HEK293T (cell line): ENCODE measurements around the gene MAPRE2.

ENCODE experiments used
- CTCF ChIA-PET: fragments of 350-600 bp; formaldehyde crosslinking; extraction: SDS; loops from one replicate; lab custom pipeline; 2021; ENCODE audit warnings: antibody characterized with exemption, inconsistent platforms; lab: Yijun Ruan, JAX
- POLR2A ChIA-PET: fragments of 350-600 bp; formaldehyde crosslinking; extraction: SDS; loops from one replicate; lab custom pipeline; 2020; ENCODE audit warnings: antibody characterized with exemption, inconsistent platforms; lab: Yijun Ruan, JAX
- DNase-seq: peaks from one replicate; pipeline ENCODE4 v3.0.0; 2012; ENCODE audit warnings: mixed read lengths; ENCODE audit errors: extremely low spot score
- ARNT ChIP-seq: fragments of 450-650 bp; IDR thresholded peaks from 2 replicates; pipeline ENCODE4 v1.6.1; 2017; ENCODE audit warnings: mild to moderate bottlenecking
- BHLHE40 ChIP-seq: fragments of 450-650 bp; IDR thresholded peaks from 2 replicates; pipeline ENCODE4 v1.6.1; 2016; ENCODE audit warnings: mild to moderate bottlenecking, moderate library complexity, borderline replicate concordance
- CTBP1 ChIP-seq: fragments of 450-650 bp; IDR thresholded peaks from 2 replicates; pipeline ENCODE4 v1.6.1; 2016; ENCODE audit warnings: borderline replicate concordance
- ELF4 ChIP-seq: fragments of 450-650 bp; IDR thresholded peaks from 2 replicates; pipeline ENCODE4 v1.6.1; 2017; ENCODE audit warnings: antibody characterized with exemption
- FOXA1 ChIP-seq: fragments of 450-650 bp; IDR thresholded peaks from 2 replicates; pipeline ENCODE4 v1.6.1; 2016; ENCODE audit warnings: mild to moderate bottlenecking
- FOXK2 ChIP-seq: fragments of 450-650 bp; IDR thresholded peaks from 2 replicates; pipeline ENCODE4 v1.6.1; 2016; ENCODE audit warnings: mild to moderate bottlenecking
- FOXM1 ChIP-seq: fragments of 450-650 bp; IDR thresholded peaks from 2 replicates; pipeline ENCODE4 v1.6.1; 2017; ENCODE audit warnings: mild to moderate bottlenecking, borderline replicate concordance
- HDGF ChIP-seq: fragments of 450-650 bp; IDR thresholded peaks from 2 replicates; pipeline ENCODE4 v1.6.1; 2017; ENCODE audit warnings: antibody characterized with exemption, borderline replicate concordance
- L3MBTL2 ChIP-seq: fragments of 450-650 bp; conservative IDR thresholded peaks from 2 replicates; pipeline ENCODE4 v1.6.1; 2016; ENCODE audit warnings: mild to moderate bottlenecking
- LEF1 ChIP-seq: fragments of 450-650 bp; IDR thresholded peaks from 2 replicates; pipeline ENCODE4 v1.6.1; 2017; ENCODE audit warnings: mild to moderate bottlenecking, borderline replicate concordance
- NFRKB ChIP-seq: fragments of 450-650 bp; IDR thresholded peaks from 2 replicates; pipeline ENCODE4 v1.6.1; 2016; ENCODE audit warnings: mild to moderate bottlenecking, moderate library complexity
- PKNOX1 ChIP-seq: fragments of 450-650 bp; IDR thresholded peaks from 2 replicates; pipeline ENCODE4 v1.6.1; 2016
- SP1 ChIP-seq: fragments of 450-650 bp; IDR thresholded peaks from 2 replicates; pipeline ENCODE4 v1.6.1; 2017
- SUZ12 ChIP-seq: fragments of 450-650 bp; IDR thresholded peaks from 2 replicates; pipeline ENCODE4 v1.6.1; 2016; ENCODE audit warnings: mild to moderate bottlenecking
- TARDBP ChIP-seq: fragments of 450-650 bp; IDR thresholded peaks from 2 replicates; pipeline ENCODE4 v1.6.1; 2016
- ZNF384 ChIP-seq: fragments of 450-650 bp; IDR thresholded peaks from 2 replicates; pipeline ENCODE4 v1.6.1; 2016

The MAPRE2 gene

DNA sequence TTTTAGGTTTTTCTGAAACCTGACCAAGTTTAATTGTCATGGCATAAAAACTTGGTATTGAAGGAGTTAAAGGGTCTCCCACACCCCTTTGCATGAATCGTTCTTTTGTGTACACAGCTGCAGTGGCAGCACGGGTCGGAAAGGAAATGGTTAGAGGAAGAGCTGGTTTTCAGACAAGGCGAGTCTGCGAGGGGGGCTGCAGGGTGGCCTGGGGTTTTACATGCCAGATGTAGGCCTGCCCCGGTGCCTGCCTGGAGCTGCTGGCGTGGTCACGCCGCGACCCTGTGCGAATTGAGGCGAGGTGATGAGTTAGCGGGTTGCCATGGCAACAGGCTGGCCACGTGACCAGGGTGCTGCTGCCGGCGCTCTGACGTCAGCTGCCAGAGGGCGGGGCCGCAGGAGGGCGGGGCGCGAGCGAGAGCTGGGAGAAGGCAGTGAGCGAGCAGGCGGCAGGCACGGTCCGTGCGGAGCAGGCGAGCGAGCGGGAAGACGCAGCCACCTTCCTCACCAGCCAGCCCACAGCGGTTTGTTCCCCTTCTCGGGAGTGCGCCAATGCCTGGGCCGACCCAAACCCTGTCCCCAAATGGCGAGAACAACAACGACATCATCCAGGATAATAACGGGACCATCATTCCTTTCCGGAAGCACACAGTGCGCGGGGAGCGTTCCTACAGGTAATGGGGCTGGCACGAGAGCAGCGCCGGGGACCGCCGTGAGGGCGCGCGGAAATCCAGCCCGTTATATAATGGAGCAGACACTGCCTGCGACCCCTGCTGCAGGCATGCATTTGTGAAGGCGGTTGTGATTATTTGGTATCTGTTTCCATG, at the start of gene MAPRE2:
Gene MAPRE2, plus strand, starts transcription at position 426 of the 827 bp plus-strand sequence. Its CDS starts 127 bp downstream, at position 553.
- peak; percentile 100 for DNase-seq
- ChIA-PET POLR2A (interaction anchor here (0.6 to 3.1 kb wide), 14 partner anchors 10 to 305 kb away, joined by 3 to 18 read pairs (median 5); no protein-coding TSS in a partner anchor), CTCF (interaction anchor here (1.0 to 1.6 kb wide), 6 partner anchors 13 to 345 kb away, joined by 3 to 6 read pairs (median 3); no protein-coding TSS in a partner anchor)
- no peak for TF ChIP-seq NFRKB
- no peak; the same call in 1 of the 2 replicates for TF ChIP-seq CTBP1
- no peak for TF ChIP-seq TARDBP
- peak; percentile 18; the same call in 1 of the 2 replicates for TF ChIP-seq ELF4
- TF ChIP-seq SP1 = no peak
- TF ChIP-seq SUZ12 = no peak
- no peak for TF ChIP-seq FOXK2
- TF ChIP-seq LEF1 = no peak
- no peak for TF ChIP-seq FOXM1
- no peak for TF ChIP-seq FOXA1
- TF ChIP-seq HDGF = no peak
- TF ChIP-seq L3MBTL2 = peak; percentile 92
- no peak for TF ChIP-seq ZNF384
- no peak for TF ChIP-seq ARNT
- peak; percentile 30; the same call in 1 of the 2 replicates for TF ChIP-seq PKNOX1

DNA sequence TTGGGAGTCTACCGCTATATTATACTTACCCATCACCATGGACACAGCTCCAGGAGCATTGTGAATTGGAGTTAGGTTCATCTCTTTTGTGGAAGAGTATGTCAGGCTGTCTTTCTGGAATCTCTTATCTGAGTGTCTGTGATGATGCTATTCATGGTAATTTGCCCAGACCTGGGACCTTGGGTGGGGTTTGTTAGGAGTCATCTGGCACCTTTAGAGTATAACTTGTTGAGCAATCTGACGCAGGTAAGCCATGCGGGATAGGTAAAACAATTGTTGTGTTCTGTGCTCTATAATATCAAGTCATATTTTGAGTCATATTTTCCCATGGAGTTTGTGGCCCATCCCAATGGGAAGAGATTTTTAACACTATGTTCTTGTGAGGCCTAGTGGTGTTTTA, 49.7 kb upstream of the MAPRE2 start:
- CTCF ChIA-PET = no interaction called here
- POLR2A ChIA-PET = no interaction called here
- DNase-seq = no peak
- TF ChIP-seq SUZ12 (no peak), ARNT (no peak), LEF1 (no peak), CTBP1 (no peak)

DNA sequence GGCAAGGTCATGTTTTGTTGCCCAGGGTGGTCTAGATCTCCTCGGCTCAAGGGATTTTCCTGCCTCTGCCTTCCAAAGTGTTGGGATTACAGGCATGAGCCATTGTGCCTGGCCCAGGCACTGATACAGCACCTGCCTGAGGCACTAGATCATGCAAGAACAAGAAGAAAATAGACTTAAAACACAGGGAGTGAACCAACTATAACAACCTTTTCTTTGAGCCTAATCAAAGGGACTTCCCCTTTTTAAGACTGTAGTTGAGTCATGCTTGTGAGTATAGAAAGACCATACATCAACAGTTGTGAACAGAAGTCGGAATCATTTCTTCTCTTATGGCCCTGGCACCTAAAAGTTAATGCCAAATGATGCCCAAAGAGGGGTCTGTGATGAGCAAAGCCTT, 47.9 kb upstream of the MAPRE2 start:
- TF ChIP-seq SP1 = no peak
- no peak for TF ChIP-seq ARNT
- TF ChIP-seq FOXK2 = no peak
- no peak for TF ChIP-seq NFRKB
- TF ChIP-seq SUZ12 = no peak
- no peak for TF ChIP-seq L3MBTL2
- TF ChIP-seq ZNF384 = no peak
- TF ChIP-seq TARDBP = no peak
- no peak for TF ChIP-seq LEF1
- TF ChIP-seq FOXA1 = no peak
- TF ChIP-seq HDGF = no peak
- no peak for TF ChIP-seq CTBP1
- no peak for TF ChIP-seq FOXM1
- ChIA-PET CTCF (interaction anchor here (0.7 kb wide), 1 partner anchor 143 kb away, joined by 3 read pairs; no protein-coding TSS in a partner anchor), POLR2A (interaction anchor here (1.2 kb wide), 1 partner anchor 14 kb away, joined by 3 read pairs; no protein-coding TSS in a partner anchor)
- DNase-seq = no peak

DNA sequence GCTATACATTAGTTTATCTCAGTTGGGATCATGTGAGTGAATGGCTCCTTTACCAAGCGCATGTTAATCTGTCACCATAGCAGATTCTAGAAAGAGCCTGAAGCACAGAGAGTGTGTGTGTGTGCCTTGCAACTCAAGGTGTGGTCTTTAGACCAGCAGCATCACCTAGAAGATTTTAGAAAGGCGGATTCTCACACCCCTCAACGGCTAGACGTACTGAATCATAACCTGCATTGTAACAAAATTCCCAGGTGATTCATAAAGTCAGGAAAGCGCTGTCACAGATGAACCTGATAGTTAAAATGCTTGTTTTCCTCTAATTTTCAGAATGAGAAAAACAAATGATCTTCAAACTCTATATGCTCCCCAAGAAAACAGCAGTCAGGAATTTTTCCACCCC, 45.5 kb upstream of the MAPRE2 start:
- POLR2A ChIA-PET = interaction anchor here (1.0 kb wide), 1 partner anchor 17 kb away, joined by 3 read pairs; no protein-coding TSS in a partner anchor
- DNase-seq = no peak
- TF ChIP-seq TARDBP (no peak), CTBP1 (no peak), FOXA1 (no peak), HDGF (no peak), FOXM1 (no peak), ARNT (no peak), ZNF384 (no peak)
- CTCF ChIA-PET = no interaction called here

- no peak for DNase-seq
- ChIA-PET POLR2A (no interaction called here), CTCF (no interaction called here)
- no peak for TF ChIP-seq SUZ12
- no peak for TF ChIP-seq BHLHE40
- TF ChIP-seq NFRKB = no peak
- TF ChIP-seq FOXA1 = no peak
- TF ChIP-seq SP1 = no peak
- TF ChIP-seq LEF1 = no peak
These were observed 42.6 kb upstream of the MAPRE2 start for GRCh38 chr18:34998661-34999060.

DNA sequence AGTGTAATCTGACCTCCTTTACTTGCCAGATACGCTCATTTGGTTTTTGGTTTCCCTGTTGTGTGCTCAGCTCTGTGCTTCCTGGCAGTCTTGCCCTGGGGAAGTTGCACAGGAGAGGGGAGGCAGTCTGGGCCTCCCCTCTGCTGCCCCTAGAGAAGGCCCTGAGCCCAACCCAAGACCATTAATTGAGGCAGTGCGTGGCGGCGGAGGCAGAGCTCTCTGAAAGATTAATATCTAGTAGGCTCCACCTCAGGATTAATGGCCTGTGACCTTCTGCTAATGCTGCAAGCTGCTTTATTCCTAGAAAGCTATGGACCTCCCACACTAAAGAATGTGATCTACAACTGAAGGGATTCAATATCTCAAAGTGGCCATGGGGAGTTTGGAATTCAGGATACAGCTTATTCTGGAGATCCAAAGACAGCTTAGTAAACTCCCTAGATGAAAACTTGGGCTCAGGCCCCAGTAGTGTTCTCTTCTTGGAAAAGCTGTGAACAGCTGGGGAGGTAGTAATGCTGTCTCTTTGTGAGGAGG, 41.4 kb upstream of the MAPRE2 start:
- peak; percentile 59 for DNase-seq
- ChIA-PET CTCF (interaction anchor here (0.5 to 1.3 kb wide), 8 partner anchors 10 to 400 kb away, joined by 3 to 6 read pairs (median 4); no protein-coding TSS in a partner anchor), POLR2A (interaction anchor here (1.0 to 1.2 kb wide), 2 partner anchors 41 to 290 kb away, joined by 3 to 6 read pairs; partner anchors contain the start of genes MAPRE2 and ZSCAN30)
- TF ChIP-seq SP1 = no peak

DNA sequence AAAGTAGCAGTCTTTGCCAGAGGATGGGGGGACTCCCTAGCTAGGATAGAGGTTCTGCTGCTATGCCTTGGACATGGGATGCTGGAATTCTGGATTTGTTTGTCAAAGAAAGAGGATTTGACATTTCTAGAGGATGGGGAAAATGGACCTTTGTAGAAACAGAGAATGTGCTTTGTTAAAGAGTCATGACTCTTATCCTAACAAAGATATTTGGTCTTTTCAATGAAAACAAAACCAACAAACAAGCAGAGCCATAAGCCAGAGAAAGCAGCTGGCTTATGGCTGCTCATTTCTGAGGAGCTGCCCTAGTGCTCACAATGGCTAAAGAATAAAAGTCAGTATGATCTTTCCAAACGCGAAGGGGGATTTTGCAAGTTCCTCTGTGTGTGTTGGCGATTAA, 40.8 kb upstream of the MAPRE2 start:
- TF ChIP-seq CTBP1 (no peak), L3MBTL2 (no peak), BHLHE40 (no peak), FOXA1 (no peak), SUZ12 (no peak), ARNT (no peak)
- POLR2A ChIA-PET = interaction anchor here (1.0 to 1.2 kb wide), 2 partner anchors 41 to 290 kb away, joined by 3 to 6 read pairs; partner anchors contain the start of genes MAPRE2 and ZSCAN30
- CTCF ChIA-PET = interaction anchor here (0.6 to 1.3 kb wide), 6 partner anchors 10 to 143 kb away, joined by 3 to 6 read pairs (median 4); no protein-coding TSS in a partner anchor

More for the DNA sequence above, 40.8 kb upstream of the MAPRE2 start:
- DNase-seq = no peak
